ENCODE results near the gene KDELR1. TPM values are rescaled to one million over a fixed set of nuclear protein-coding genes. Genes with fewer than 3 reads are reported as not detected.

Gene KDELR1
- 52.1 and 70.2 TPM in 2 replicates for total RNA-seq

DNA sequence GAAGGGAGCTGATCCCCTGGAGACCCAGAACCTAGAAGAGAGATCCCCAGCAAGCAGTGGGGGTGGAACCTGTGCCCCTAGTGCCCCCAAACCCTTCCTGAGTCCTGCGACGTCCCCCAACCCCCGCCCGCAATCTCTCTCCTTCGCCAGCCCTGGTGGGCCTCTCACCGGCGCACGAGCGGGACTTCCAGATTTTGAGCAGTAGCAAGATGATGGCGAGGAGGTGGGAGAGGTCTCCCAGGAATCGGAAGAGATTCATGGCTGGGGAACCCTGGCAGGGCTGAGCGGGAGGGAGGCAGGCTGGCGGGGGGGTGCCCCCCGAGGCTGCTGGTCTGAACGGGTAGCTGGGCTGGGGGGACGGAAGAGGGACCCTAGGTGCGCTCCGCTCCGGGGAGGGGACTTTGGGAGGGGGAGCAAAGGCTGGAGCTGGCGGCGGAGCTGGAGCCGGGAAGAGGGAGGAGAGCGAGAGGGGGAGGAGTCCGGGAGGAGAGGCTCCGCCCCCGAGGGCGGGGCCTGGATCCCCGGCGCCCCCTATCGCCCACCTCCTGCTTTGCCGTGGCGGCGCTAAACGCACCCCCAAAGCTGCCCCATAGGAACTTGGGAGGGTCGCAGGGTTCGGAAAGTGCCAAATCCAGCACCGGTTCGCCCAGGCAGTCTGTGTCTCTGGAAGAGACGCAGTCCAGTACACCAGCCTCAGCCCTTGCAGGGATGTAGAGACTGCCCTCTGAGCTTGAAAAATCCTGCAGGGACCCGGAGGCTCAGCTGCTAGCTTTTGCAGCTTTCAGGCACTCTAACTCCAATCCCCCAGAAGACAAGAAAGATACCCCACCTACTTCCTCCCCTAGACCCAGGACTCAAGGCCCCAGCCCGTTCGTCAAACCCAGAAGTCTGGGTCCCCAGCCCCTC, at the start of gene KDELR1:
Gene KDELR1, minus strand, starts transcription at position 452 of the 906 bp plus-strand sequence. Its CDS starts 193 bp downstream, at position 259.

DNA sequence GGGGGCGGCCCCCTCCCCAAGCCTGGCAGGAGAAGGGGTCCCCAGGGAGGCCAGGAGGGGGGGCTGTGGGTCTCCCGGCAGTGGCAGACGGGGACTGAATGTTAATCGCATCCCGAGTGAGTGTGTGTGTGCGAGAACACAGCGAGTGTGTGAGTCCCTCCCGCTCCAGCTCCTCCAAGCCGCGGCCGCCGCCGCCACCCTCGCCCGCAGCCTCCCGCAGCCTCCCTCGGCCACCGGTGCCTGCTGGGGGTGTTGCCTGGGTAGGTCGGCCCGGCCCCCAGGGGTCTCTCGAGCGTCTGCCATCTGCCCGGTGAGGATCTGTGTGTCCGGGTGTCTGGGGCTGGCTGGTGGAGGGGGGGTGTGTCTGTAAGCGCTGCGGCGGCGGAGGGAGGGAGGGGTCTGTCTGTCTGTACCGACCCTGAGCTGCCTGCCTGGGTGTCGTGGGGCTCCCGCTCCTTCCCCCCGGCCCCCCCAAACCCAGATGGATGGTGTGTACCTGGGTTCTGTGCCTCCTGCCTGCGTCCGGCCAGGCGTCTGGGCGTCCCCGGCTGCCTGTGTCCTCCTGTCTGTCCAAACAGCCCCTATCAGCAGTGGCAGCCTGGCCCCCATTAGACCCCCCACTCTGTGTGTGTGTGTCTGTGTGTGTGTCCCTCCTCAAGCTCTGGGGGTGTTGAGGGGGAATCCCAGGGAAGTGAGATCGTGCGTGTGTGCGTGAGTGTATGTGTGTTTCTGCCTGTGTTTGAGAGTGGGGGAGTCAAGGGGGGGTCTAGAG, 2.4 kb upstream of the KDELR1 start, which contains the start of gene GRIN2D:
Gene GRIN2D, plus strand, starts transcription at position 110 of the 772 bp plus-strand sequence. CDS start 4,725 bp downstream, outside the sequence.

DNA sequence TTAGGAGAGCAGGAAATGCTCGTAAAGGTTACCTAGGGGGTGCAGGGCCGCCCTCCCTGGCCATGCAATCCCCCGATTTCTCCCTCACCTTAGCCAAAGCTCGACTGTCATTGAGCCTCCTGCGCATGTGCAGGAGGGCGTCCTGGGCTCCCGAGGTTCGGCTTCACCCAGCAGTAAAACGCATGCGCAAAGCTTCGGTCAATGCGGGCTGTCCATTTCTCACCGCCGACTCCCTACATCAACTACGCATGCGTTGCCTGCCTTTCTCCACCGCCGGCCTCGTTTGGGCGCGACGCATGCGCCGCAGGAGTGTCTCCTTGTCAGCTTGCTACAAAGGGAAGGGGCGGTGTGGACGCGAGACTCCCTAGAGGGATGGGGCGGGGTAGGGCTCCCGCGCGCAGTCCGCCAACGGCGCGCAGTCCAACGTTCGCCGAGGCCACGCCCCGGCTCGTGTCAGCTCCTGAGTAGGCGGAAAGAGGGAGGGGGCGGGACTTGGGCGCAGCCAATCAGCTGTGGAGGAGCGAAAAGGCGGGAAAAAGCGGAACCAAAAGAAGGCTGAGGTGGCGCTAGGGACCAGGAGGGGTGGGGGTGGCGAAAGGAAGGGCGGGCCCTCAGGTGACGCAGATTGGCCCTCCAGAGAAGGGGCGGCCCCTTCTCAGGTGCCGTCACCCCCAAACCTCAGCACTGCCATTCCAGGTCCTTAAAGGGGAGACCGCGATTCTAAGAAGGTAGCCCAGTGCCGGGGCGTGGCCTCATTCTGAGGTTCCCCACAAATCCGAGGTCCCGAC, 27.3 kb downstream of the KDELR1 start, which contains the start of the genes SYNGR4 and TMEM143:
Gene SYNGR4, plus strand, starts transcription at position 558 of the 788 bp plus-strand sequence. CDS start 1,476 bp downstream, outside the sequence.
Gene TMEM143, minus strand, starts transcription at position 131 of the 788 bp plus-strand sequence. Its CDS starts 20 bp downstream, at position 111.

Other genes with a start within 250 kb of the KDELR1 start
- 13.5 and 49.5 TPM in 2 replicates for gene LIG1, start 221.2 kb downstream of the KDELR1 start, total RNA-seq
- 1.4 and 1.5 TPM in 2 replicates for gene ZSWIM9, start 220.9 kb downstream of the KDELR1 start, total RNA-seq
- gene CARD8, start 135.6 kb downstream of the KDELR1 start, total RNA-seq = 17.5 and 18.0 TPM in 2 replicates
- 0.38 and 1.1 TPM in 2 replicates for gene ZNF114, start 121.5 kb downstream of the KDELR1 start, total RNA-seq
- gene EMP3, start 66.0 kb downstream of the KDELR1 start, total RNA-seq = 114 and 165 TPM in 2 replicates
- 2.0 and 2.3 TPM in 2 replicates for gene TMEM143, start 27.6 kb downstream of the KDELR1 start, total RNA-seq
- not detected in 2 replicates for gene SYNGR4, start 27.2 kb downstream of the KDELR1 start, total RNA-seq
- gene GRIN2D, start 2.1 kb upstream of the KDELR1 start, total RNA-seq = 0.28 and 0.38 TPM in 2 replicates
- 20.9 and 61.7 TPM in 2 replicates for gene GRWD1, start 54.4 kb upstream of the KDELR1 start, total RNA-seq
- gene KCNJ14, start 64.0 kb upstream of the KDELR1 start, total RNA-seq = 0.28 and 0.38 TPM in 2 replicates
- 18.6 and 50.0 TPM in 2 replicates for gene CYTH2, start 77.8 kb upstream of the KDELR1 start, total RNA-seq
- gene LMTK3, start 120.3 kb upstream of the KDELR1 start, total RNA-seq = not detected in 2 replicates
- 0.28 TPM in 1 of 2 replicates, not detected in the other for gene SULT2B1, start 160.6 kb upstream of the KDELR1 start, total RNA-seq
- not detected in 2 replicates for gene SPACA4, start 215.2 kb upstream of the KDELR1 start, total RNA-seq
- gene FAM83E, start 223.5 kb upstream of the KDELR1 start, total RNA-seq = 0.56 and 0.58 TPM in 2 replicates
- gene RPL18, start 227.6 kb upstream of the KDELR1 start, total RNA-seq = 2,069 and 2,218 TPM in 2 replicates
- 5.1 and 6.9 TPM in 2 replicates for gene SPHK2, start 228.0 kb upstream of the KDELR1 start, total RNA-seq
- 1.3 and 6.2 TPM in 2 replicates for gene DBP, start 245.8 kb upstream of the KDELR1 start, total RNA-seq